CD4-positive, alpha-beta T cell treated with Interleukin-21 for 1 hour (primary cell): Measurements from ENCODE around the gene FADS3.

Source experiments
- DNase-seq: peaks from one replicate; pipeline ENCODE4 v3.0.0-alpha.2; 2020

Gene FADS3

GRCh38 chr11:61830237-61831105, 60.9 kb downstream of the FADS3 start:
- no peak for DNase-seq

DNA sequence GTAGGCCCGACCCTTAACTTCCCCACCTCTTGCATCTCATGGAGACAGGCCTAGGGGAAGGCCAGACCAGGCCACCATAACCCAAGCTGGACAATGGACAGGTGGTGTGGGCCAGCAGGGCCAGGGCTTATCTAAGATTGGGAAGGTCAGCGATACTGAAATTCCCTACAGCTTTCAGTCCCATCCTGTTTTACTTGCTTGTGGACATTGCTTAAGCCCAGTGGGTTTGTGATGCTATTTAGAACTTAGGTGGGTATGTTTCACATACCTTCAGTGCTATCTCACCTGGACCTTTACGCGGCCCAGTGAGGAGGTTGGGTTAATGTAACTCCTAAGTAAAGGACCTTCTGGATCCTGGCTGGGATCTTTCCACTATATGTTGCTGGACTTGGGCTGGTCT, 61.5 kb downstream of the FADS3 start:
- no peak for DNase-seq

GRCh38 chr11:61828629-61829407, 62.5 kb downstream of the FADS3 start:
- peak; percentile 23 for DNase-seq

DNA sequence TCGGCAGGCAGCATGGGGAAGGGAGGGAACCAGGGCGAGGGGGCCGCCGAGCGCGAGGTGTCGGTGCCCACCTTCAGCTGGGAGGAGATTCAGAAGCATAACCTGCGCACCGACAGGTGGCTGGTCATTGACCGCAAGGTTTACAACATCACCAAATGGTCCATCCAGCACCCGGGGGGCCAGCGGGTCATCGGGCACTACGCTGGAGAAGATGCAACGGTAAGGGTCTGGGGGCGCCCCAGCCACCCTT, 63.0 kb downstream of the FADS3 start:
- DNase-seq: no peak

DNA sequence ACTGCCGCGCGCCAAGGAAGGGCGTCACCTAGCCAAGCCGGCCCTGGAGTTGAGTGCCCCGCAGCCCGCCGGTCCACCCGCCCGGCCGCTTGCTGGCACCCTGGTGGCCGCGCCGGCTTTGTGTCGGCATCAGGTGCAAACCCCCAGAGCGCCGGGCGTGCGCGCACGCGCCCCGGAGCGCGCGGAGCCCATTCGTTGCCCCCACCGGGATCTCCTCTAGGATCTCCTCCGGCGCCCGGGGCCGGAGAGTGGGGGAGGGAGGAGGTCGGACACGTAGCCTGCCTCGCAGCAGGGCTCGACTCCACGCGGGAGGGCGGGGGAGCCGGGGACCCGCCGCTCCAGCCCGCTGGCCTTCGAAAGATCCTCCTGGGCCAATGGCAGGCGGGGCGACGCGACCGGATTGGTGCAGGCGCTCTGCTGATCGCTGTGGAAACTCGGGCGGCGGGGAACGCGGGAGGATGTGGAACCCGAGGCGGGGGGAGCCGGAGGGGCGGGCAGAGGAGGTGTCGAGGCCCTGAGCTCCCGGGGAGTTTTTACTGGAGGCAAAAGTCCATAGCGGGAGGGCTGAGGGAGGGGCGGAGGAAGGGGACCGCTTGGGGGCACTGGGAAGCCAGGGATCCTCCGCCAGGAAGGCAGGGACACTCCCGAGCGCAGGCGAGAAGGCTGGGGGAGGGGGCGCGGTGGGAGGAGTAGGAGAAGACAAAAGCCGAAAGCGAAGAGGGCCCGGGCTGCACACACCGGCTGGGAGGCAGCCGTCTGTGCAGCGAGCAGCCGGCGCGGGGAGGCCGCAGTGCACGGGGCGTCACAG, 63.6 kb downstream of the FADS3 start, which contains the start of gene FADS2:
Gene FADS2, plus strand, starts transcription at position 730 of the 808 bp plus-strand sequence. CDS start 91 bp downstream, outside the sequence.
- DNase-seq: peak; percentile 69

GRCh38 chr11:61826930-61827570, 64.3 kb downstream of the FADS3 start:
- DNase-seq: peak; percentile 3
